Body of pancreas (tissue), 4 donors: ENCODE data around the gene C6orf163. TPM values are rescaled to one million over a fixed set of nuclear protein-coding genes. Genes with fewer than 3 reads are reported as not detected.

Experiments used
- ATAC-seq: fragments of 150-250 bp; one replicate; pipeline ENCODE4 v1.9.1; 2016
- DNase-seq, 4 donors: peaks; one replicate each; pipeline ENCODE4 v3.0.0-alpha.2; 2019
- H3K27ac ChIP-seq, 4 donors: fragments of 200-600 bp; sonication (generic); 1 replicate in 3 of 4; 2 replicates in 1 of 4; pipeline versions ENCODE4 v1.5.1 to v1.6.1; 2016 to 2019; ENCODE audit warnings: mild to moderate bottlenecking in 1 of 4, mixed read lengths in 1 of 4, moderate library complexity in 1 of 4
- H3K27me3 ChIP-seq, 2 donors: fragments of 200-600 bp; sonication (generic); one replicate each; pipeline ENCODE4 v1.6.0; 2016; ENCODE audit warnings: mild to moderate bottlenecking in 1 of 2
- H3K36me3 ChIP-seq, 2 donors: fragments of 200-600 bp; sonication (generic); replicated peaks in 1 of 2; 2 replicates each; pipeline ENCODE4 v1.5.1; 2016; ENCODE audit warnings: low read depth in 2 of 2; ENCODE audit not compliant: insufficient read depth in 1 of 2
- H3K4me1 ChIP-seq: fragments of 200-600 bp; sonication (generic); one replicate; pipeline ENCODE4 v1.6.0; 2016
- H3K4me3 ChIP-seq, 2 donors: fragments of 200-600 bp; sonication (generic); 1 replicate in 1 of 2; 2 replicates in 1 of 2; pipeline ENCODE4 v1.5.1; 2016 to 2019
- H3K9me3 ChIP-seq, 3 donors: fragments of 200-600 bp; sonication (generic); 1 replicate in 2 of 3; 2 replicates in 1 of 3; pipeline ENCODE4 v1.5.1; 2016
- CTCF ChIP-seq, 7 experiments: fragments of 450-650 bp in 4 of 7; fragments of 200-600 bp in 3 of 7; sonication (generic) in 3 of 7; IDR thresholded peaks; one replicate each; pipeline ENCODE4 v1.5.1; 2016 to 2019; ENCODE audit warnings: antibody characterized with exemption in 7 of 7
- POLR2A ChIP-seq, 3 donors: fragments of 450-650 bp; IDR thresholded peaks; one replicate each; pipeline ENCODE4 v1.6.1; 2016; ENCODE audit warnings: antibody characterized with exemption in 3 of 3, mild to moderate bottlenecking in 2 of 3
- WGBS, 2 donors: methylation state at CpG; one replicate each; pipeline ENCODE4 v1.1.5; 2017; 5-methylcytosine and 5-hydroxymethylcytosine counted together
- intact Hi-C: fragments of 100-400 bp; cut with DNase I; formaldehyde crosslinking; loops from one replicate; pipeline ENCODE4 v1.15.1; 2023
- total RNA-seq, 2 donors: library from RNA; depleted of rRNA; stranded (reverse); fragments of >200 nt; gene quantifications; one replicate each; pipeline ENCODE4 v1.1.0, GENCODE V29; 2016

C6orf163 gene
- total RNA-seq, 2 donors from 2014 or later = 2.6 to 4.9 TPM

- DNase-seq (no peak), ATAC-seq (no peak)
- Histone ChIP-seq H3K36me3 (no peaks in the 10 kb centered on the region), H3K27ac (no peak overlapping the region), H3K9me3 (no peaks in the 10 kb centered on the region), H3K4me3 (no peak overlapping the region), H3K27me3 (no peaks in the 10 kb centered on the region), H3K4me1 (no peaks in the 10 kb centered on the region)
- TF ChIP-seq CTCF (IDR thresholded peaks at IDR 0.05) = no peak
- TF ChIP-seq POLR2A (IDR thresholded peaks at IDR 0.05) = no peak
- WGBS, 2 donors = 65 to 71% methylated on average over 5 of the region's 5 CpGs
- intact Hi-C loops = no loop called here
Observed at GRCh38 chr6:87333033-87333432, 11.6 kb upstream of the C6orf163 start.

DNA sequence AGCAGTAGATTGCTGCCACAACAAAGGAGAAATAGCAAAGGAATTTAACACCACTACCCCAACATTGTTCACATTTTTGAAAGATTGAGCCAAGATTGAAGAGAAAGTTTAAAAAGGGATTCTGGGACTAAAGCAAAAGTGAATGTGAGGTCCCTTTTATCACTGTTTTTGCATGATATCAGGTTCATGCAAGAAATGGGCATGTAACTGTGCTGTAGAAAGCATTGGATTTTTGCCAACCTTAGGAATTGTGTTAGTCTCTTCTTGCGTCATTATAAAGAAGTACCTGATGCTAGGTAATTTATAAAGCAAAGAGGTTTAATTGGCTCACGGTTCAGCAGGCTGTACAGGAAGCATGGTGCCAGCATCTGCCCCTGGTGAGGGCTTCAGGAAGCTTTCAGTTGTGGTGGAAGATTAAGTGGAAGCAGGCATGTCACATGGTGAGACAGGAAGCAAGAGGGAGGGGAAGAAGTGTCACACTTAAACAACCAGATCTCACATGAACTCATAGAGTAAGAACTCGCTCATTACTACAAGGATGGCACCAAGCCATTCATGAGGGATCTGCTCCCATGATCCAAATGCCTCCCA is 10.9 kb upstream of the C6orf163 start:
- WGBS, 2 donors = 80 to 89% methylated on average over 3 of the region's 3 CpGs
- DNase-seq = no peak
- no peaks in the 10 kb centered on the region for H3K36me3 ChIP-seq
- no peaks in the 10 kb centered on the region for H3K9me3 ChIP-seq
- ATAC-seq = no peak
- no peak overlapping the region for H3K4me3 ChIP-seq
- intact Hi-C loops = no loop called here
- TF ChIP-seq CTCF (IDR thresholded peaks at IDR 0.05) (no peak), POLR2A (IDR thresholded peaks at IDR 0.05) (no peak)
- no peaks in the 10 kb centered on the region for H3K27me3 ChIP-seq
- no peaks in the 10 kb centered on the region for H3K4me1 ChIP-seq
- no peak overlapping the region for H3K27ac ChIP-seq

DNA sequence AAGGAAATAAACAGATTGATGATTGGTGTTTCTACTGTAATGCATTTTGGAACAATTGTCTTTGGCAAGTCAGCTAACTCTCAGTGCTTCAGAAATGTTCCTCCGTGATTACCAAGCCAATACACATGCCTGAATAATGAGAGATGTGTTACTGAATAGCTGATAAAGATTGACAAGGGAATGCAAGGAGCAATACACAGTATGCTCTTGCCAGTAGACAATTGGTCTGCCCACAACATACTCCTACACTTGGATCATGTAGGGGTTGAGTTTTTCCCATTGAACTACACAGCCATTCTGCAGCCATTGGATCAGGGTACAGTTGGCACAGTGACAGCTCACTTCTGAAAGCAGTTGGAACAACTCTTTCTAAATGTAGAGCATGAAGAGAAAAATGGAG is 9.9 kb upstream of the C6orf163 start:
- no peak for DNase-seq
- Histone ChIP-seq H3K4me1 (no peaks in the 10 kb centered on the region), H3K9me3 (no peaks in the 10 kb centered on the region), H3K4me3 (no peak overlapping the region), H3K36me3 (no peaks in the 10 kb centered on the region), H3K27me3 (no peaks in the 10 kb centered on the region), H3K27ac (no peak overlapping the region)
- WGBS, 2 donors = 77 to 84% methylated on average over 1 of the region's 1 CpG
- intact Hi-C loops = no loop called here
- ATAC-seq = no peak
- no peak for TF ChIP-seq POLR2A (IDR thresholded peaks at IDR 0.05)
- no peak for TF ChIP-seq CTCF (IDR thresholded peaks at IDR 0.05)

- Histone ChIP-seq H3K9me3 (no peaks in the 10 kb centered on the region), H3K36me3 (no peaks in the 10 kb centered on the region)
Observed at GRCh38 chr6:87336367-87336766, 8.2 kb upstream of the C6orf163 start.

More at GRCh38 chr6:87336367-87336766, 8.2 kb upstream of the C6orf163 start:
- intact Hi-C loops = no loop called here
- DNase-seq = no peak
- H3K4me1 ChIP-seq = peaks cover 4% of the 10 kb centered on the region
- H3K4me3 ChIP-seq = no peak overlapping the region
- 85 to 87% methylated on average over 4 of the region's 4 CpGs for WGBS, 2 donors
- no peak overlapping the region for H3K27ac ChIP-seq
- TF ChIP-seq CTCF (IDR thresholded peaks at IDR 0.05) (no peak), POLR2A (IDR thresholded peaks at IDR 0.05) (no peak)
- ATAC-seq = no peak
- no peaks in the 10 kb centered on the region for H3K27me3 ChIP-seq
